Panc1 (cell line): Measurements from ENCODE around the gene NPLOC4. TPM values are rescaled to one million over a fixed set of nuclear protein-coding genes. Genes with fewer than 3 reads are reported as not detected.

ENCODE experiments used
- ATAC-seq: fragments of 200-7000 bp; cut with Tn5 transposase; 2 replicates; pipeline ENCODE4 v1.9.1; 2020; ENCODE audit warnings: mild to moderate bottlenecking, moderate library complexity
- BruUV-seq: library from RNA; stranded (reverse); fragments of 400-500 nt; replicated peaks from 2 replicates; lab custom pipeline; 2021; lab: Mats Ljungman, UMichigan
- CTCF ChIA-PET: fragments of 300-600 bp; sonication (Branson Sonifier 250); formaldehyde crosslinking; loops from one replicate; lab custom pipeline; 2022; ENCODE audit warnings: antibody characterized with exemption; lab: Charles Lee
- POLR2A ChIA-PET: fragments of 300-600 bp; sonication (Branson Sonifier 250); formaldehyde crosslinking; loops from one replicate; lab custom pipeline; 2022; ENCODE audit warnings: antibody characterized with exemption; lab: Charles Lee
- DNase-seq: peaks from one replicate; pipeline ENCODE4 v3.0.0-alpha.2; 2010; ENCODE audit warnings: low read depth, low spot score
- H3K27ac ChIP-seq: 2 replicates; pipeline ENCODE4 v1.5.1; 2011; ENCODE audit warnings: mild to moderate bottlenecking, low read length, inconsistent platforms
- H3K27me3 ChIP-seq: fragments of 200-500 bp; sonication (Bioruptor generic); 2 replicates; pipeline ENCODE4 v1.6.0; 2014; ENCODE audit warnings: low read length, inconsistent platforms; ENCODE audit not compliant: control insufficient read depth, insufficient read depth
- H3K36me3 ChIP-seq: fragments of 200-500 bp; sonication (Bioruptor generic); 2 replicates; pipeline ENCODE4 v1.5.1; 2014; ENCODE audit warnings: inconsistent platforms, mild to moderate bottlenecking, low read length, moderate library complexity; ENCODE audit not compliant: control insufficient read depth, insufficient read depth
- H3K4me1 ChIP-seq: 2 replicates; pipeline ENCODE4 v1.5.1; 2011; ENCODE audit warnings: inconsistent platforms, mild to moderate bottlenecking, low read length, moderate library complexity; ENCODE audit not compliant: control insufficient read depth, insufficient read depth
- H3K4me3 ChIP-seq, 2 experiments: 2 replicates each; pipeline ENCODE4 v1.5.1; 2011 to 2012; ENCODE audit warnings: low read depth in 2 of 2, low read length in 2 of 2, mild to moderate bottlenecking in 2 of 2, inconsistent platforms in 1 of 2, moderate library complexity in 1 of 2
- H3K9me3 ChIP-seq: fragments of 200-500 bp; sonication (Bioruptor generic); 2 replicates; pipeline ENCODE4 v1.5.1; 2014; ENCODE audit warnings: low read depth, mild to moderate bottlenecking, inconsistent platforms, low read length, moderate library complexity; ENCODE audit not compliant: control insufficient read depth, insufficient read depth
- CTCF ChIP-seq: fragments of 450-650 bp; IDR thresholded peaks from 2 replicates; pipeline ENCODE4 v1.5.1; 2017; ENCODE audit warnings: mild to moderate bottlenecking
- POLR2AphosphoS5 ChIP-seq: IDR thresholded peaks from 2 replicates; pipeline ENCODE4 v1.6.1; 2012; ENCODE audit warnings: mild to moderate bottlenecking, low read depth, low read length, moderate library complexity
- SIN3A ChIP-seq: IDR thresholded peaks from 2 replicates; pipeline ENCODE4 v1.6.1; 2012; ENCODE audit warnings: low read depth, mild to moderate bottlenecking, low read length, moderate library complexity, borderline replicate concordance; ENCODE audit not compliant: insufficient read depth
- TCF7L2 ChIP-seq: IDR thresholded peaks from 2 replicates; pipeline ENCODE4 v1.6.1; 2011; ENCODE audit warnings: mild to moderate bottlenecking, low read depth, low read length, inconsistent platforms
- in situ Hi-C: cut with HindIII; loops from 2 replicates; pipeline ENCODE4 v1.10.0; 2016; ENCODE audit warnings: low sequenced_read_pairs, low pct_unique_long_range_greater_than_20kb
- intact Hi-C: fragments of 100-400 bp; cut with micrococcal nuclease; formaldehyde crosslinking; loops from one replicate; pipeline ENCODE4 v1.10.0; 2022; ENCODE audit not compliant: unreplicated experiment
- total RNA-seq: library from RNA; stranded (reverse); gene quantifications from one replicate; pipeline ENCODE4 v1.2.1, GENCODE V29; 2021; ENCODE audit not compliant: unreplicated experiment
- TF ChIP-seq, protein P1 (sequence below), 2 experiments: IDR thresholded peaks; 2 replicates each; pipeline ENCODE4 v1.6.1; 2011 to 2012; ENCODE audit warnings: low read depth in 2 of 2, control low read depth in 1 of 2, low read length in 1 of 2, mild to moderate bottlenecking in 1 of 2, moderate library complexity in 1 of 2; ENCODE audit not compliant: insufficient read depth in 1 of 2

NPLOC4 gene
- total RNA-seq, 1 experiment from 2014 or later = 246 TPM

- no peak for TF ChIP-seq TCF7L2
- TF ChIP-seq CTCF = no peak
- TF ChIP-seq, protein P1, sequence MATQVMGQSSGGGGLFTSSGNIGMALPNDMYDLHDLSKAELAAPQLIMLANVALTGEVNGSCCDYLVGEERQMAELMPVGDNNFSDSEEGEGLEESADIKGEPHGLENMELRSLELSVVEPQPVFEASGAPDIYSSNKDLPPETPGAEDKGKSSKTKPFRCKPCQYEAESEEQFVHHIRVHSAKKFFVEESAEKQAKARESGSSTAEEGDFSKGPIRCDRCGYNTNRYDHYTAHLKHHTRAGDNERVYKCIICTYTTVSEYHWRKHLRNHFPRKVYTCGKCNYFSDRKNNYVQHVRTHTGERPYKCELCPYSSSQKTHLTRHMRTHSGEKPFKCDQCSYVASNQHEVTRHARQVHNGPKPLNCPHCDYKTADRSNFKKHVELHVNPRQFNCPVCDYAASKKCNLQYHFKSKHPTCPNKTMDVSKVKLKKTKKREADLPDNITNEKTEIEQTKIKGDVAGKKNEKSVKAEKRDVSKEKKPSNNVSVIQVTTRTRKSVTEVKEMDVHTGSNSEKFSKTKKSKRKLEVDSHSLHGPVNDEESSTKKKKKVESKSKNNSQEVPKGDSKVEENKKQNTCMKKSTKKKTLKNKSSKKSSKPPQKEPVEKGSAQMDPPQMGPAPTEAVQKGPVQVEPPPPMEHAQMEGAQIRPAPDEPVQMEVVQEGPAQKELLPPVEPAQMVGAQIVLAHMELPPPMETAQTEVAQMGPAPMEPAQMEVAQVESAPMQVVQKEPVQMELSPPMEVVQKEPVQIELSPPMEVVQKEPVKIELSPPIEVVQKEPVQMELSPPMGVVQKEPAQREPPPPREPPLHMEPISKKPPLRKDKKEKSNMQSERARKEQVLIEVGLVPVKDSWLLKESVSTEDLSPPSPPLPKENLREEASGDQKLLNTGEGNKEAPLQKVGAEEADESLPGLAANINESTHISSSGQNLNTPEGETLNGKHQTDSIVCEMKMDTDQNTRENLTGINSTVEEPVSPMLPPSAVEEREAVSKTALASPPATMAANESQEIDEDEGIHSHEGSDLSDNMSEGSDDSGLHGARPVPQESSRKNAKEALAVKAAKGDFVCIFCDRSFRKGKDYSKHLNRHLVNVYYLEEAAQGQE (IDR thresholded peaks at IDR 0.05; ENCODE audit: insufficient read depth in 1 of 2, low read depth in 2 of 2, low read length in 1 of 2) = no peak
- no peak for TF ChIP-seq SIN3A
- TF ChIP-seq POLR2AphosphoS5 = no peak
- Histone ChIP-seq H3K4me3 (no peak overlapping the region), H3K36me3 (no peaks in the 10 kb centered on the region), H3K9me3 (no peaks in the 10 kb centered on the region), H3K4me1 (peaks cover 18% of the 10 kb centered on the region), H3K27me3 (no peaks in the 10 kb centered on the region), H3K27ac (no peak overlapping the region)
- ChIA-PET CTCF (interaction anchor here (0.6 kb wide), 1 partner anchor 84 kb away, joined by 8 read pairs; no protein-coding TSS in a partner anchor), POLR2A (interaction anchor here (0.7 kb wide), 1 partner anchor 187 kb away, joined by 7 read pairs; no protein-coding TSS in a partner anchor)
- ATAC-seq (no peak), DNase-seq (no peak)
- intact Hi-C loops (no loop called here), in situ Hi-C loops (no loop called here)
- BruUV-seq = no TSS peak
Observed at GRCh38 chr17:81524865-81525159, 112.1 kb downstream of the NPLOC4 start.

- no peaks in the 10 kb centered on the region for H3K27me3 ChIP-seq
- TF ChIP-seq CTCF (no peak), SIN3A (no peak), TCF7L2 (no peak), POLR2AphosphoS5 (peak; percentile 77)
- TF ChIP-seq, protein P1 (IDR thresholded peaks at IDR 0.05; ENCODE audit: insufficient read depth in 1 of 2, low read depth in 2 of 2, low read length in 1 of 2) = 0 out of 4 replicates have a peak, but pooled peaks of 1 of the 2 experiments have one; percentile 21
- H3K4me3 ChIP-seq = no peak overlapping the region
- H3K27ac ChIP-seq = no peak overlapping the region
- no TSS peak for BruUV-seq
- ATAC-seq = peak; percentile 7; the same call in 1 of the 2 replicates
- peaks cover 22% of the 10 kb centered on the region for H3K4me1 ChIP-seq
- CTCF ChIA-PET = no interaction called here
- no peaks in the 10 kb centered on the region for H3K36me3 ChIP-seq
- no peaks in the 10 kb centered on the region for H3K9me3 ChIP-seq
- POLR2A ChIA-PET = no interaction called here
- in situ Hi-C loops (no loop called here), intact Hi-C loops (no loop called here)
- no peak for DNase-seq
Observed at GRCh38 chr17:81524039-81524864, 112.7 kb downstream of the NPLOC4 start.
